Measurements from ENCODE around the gene MAL. TPM values are rescaled to one million over a fixed set of nuclear protein-coding genes. Genes with fewer than 3 reads are reported as not detected.

MAL gene
- total and polyA plus RNA-seq, 8 donors = 3.2 to 198 (median 26.9) TPM

DNA sequence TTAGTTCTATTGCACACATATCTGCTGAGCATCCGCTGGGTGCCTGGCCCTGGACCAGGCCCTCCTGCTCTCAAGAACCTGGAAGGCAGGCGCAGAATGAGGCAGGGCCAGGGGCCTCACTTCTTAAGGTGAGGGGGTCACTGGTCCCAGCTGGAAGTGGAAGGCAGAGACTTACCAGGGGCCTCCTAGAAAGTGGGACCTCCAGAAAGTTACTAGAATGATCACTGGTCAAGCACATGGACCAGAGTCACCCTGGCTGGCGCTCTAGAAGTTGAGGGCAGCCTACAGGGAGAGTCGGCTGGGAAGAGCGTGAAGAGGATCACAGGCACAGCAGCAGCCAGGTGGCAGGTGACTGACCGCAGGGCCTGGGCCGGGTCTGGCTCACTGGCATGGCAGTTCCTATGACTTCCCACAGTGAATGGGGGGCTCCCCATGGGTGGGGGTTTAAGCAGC, 26.1 kb upstream of the MAL start:
- Histone ChIP-seq H3K27ac (no peak overlapping the region), H3K4me3 (no peak overlapping the region), H3K4me1 (peaks cover 0 to 8% (median 3%) of the 10 kb centered on the region in 4 donors), H3K27me3 (peaks cover 0 to 56% (median 26%) of the 10 kb centered on the region in 3 donors), H3K36me3 (no peaks in the 10 kb centered on the region), H3K9me3 (no peaks in the 10 kb centered on the region)
- 91 to 97% (median 95%) methylated on average over 6 to 7 of the region's 7 CpGs for WGBS, 5 donors
- no peak for DNase-seq
- intact Hi-C loops (cut with DNase I; ENCODE audit: low total_unique reads) = no loop called here
- TF ChIP-seq POLR2A (IDR thresholded peaks at IDR 0.05) (no peak), POLR2AphosphoS5 (IDR thresholded peaks at IDR 0.05) (no peak), EP300 (IDR thresholded peaks at IDR 0.05) (no peak)
- TF ChIP-seq, protein P1, sequence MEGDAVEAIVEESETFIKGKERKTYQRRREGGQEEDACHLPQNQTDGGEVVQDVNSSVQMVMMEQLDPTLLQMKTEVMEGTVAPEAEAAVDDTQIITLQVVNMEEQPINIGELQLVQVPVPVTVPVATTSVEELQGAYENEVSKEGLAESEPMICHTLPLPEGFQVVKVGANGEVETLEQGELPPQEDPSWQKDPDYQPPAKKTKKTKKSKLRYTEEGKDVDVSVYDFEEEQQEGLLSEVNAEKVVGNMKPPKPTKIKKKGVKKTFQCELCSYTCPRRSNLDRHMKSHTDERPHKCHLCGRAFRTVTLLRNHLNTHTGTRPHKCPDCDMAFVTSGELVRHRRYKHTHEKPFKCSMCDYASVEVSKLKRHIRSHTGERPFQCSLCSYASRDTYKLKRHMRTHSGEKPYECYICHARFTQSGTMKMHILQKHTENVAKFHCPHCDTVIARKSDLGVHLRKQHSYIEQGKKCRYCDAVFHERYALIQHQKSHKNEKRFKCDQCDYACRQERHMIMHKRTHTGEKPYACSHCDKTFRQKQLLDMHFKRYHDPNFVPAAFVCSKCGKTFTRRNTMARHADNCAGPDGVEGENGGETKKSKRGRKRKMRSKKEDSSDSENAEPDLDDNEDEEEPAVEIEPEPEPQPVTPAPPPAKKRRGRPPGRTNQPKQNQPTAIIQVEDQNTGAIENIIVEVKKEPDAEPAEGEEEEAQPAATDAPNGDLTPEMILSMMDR (IDR thresholded peaks at IDR 0.05) = no peak

GRCh38 chr2:95001051-95001562, 24.4 kb upstream of the MAL start:
- Histone ChIP-seq H3K27me3 (peaks cover 0 to 49% (median 26%) of the 10 kb centered on the region in 3 donors), H3K4me3 (no peak overlapping the region), H3K27ac (no peak overlapping the region), H3K36me3 (no peaks in the 10 kb centered on the region), H3K9me3 (no peaks in the 10 kb centered on the region), H3K4me1 (peaks cover 0 to 8% (median 3%) of the 10 kb centered on the region in 4 donors)
- TF ChIP-seq EP300 (IDR thresholded peaks at IDR 0.05) (no peak), POLR2AphosphoS5 (IDR thresholded peaks at IDR 0.05) (no peak), POLR2A (IDR thresholded peaks at IDR 0.05) (no peak)
- TF ChIP-seq, protein P1 (IDR thresholded peaks at IDR 0.05) = no peak
- intact Hi-C loops (cut with DNase I; ENCODE audit: low total_unique reads) = no loop called here
- DNase-seq = no peak
- WGBS, 5 donors = 59 to 77% (median 75%) methylated on average over 4 to 5 of the region's 5 CpGs

- Histone ChIP-seq H3K36me3 (no peaks in the 10 kb centered on the region), H3K4me3 (no peak overlapping the region), H3K27me3 (peaks cover 0 to 43% (median 21%) of the 10 kb centered on the region in 3 donors), H3K4me1 (peaks cover 0 to 8% (median 3%) of the 10 kb centered on the region in 4 donors), H3K27ac (no peak overlapping the region), H3K9me3 (no peaks in the 10 kb centered on the region)
- 77 to 85% (median 82%) methylated on average over 2 of the region's 2 CpGs for WGBS, 5 donors
- TF ChIP-seq POLR2A (IDR thresholded peaks at IDR 0.05) = no peak
- TF ChIP-seq EP300 (IDR thresholded peaks at IDR 0.05) = no peak
- no peak for TF ChIP-seq POLR2AphosphoS5 (IDR thresholded peaks at IDR 0.05)
- TF ChIP-seq, protein P1 (IDR thresholded peaks at IDR 0.05) = no peak
- no peak for DNase-seq
- intact Hi-C loops (cut with DNase I; ENCODE audit: low total_unique reads) = no loop called here
Measured at GRCh38 chr2:95001701-95002100, 23.8 kb upstream of the MAL start.

DNA sequence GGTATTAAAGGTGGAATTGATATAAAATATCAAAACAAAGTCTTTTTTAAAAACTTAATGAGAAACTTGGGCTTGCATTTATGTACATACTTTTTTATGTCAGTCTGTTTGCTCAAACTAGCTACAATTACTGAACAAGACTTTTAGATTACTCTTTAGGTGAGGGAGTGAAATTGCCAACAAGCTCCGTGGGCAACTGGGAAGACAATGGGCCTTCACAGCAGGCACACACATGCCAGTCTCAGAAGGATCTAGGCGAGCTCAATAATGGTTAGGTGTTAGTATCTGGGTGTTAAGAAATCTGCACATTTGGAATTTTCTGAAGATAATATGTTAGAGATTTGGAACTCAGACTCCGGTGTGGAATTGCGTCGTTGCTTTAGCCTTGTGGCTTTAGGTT, 23.0 kb upstream of the MAL start:
- Histone ChIP-seq H3K27ac (no peak overlapping the region), H3K9me3 (no peaks in the 10 kb centered on the region), H3K27me3 (peaks cover 0 to 39% (median 21%) of the 10 kb centered on the region in 3 donors), H3K4me3 (no peak overlapping the region), H3K4me1 (peaks cover 0 to 9% (median 3%) of the 10 kb centered on the region in 4 donors), H3K36me3 (no peaks in the 10 kb centered on the region)
- intact Hi-C loops (cut with DNase I; ENCODE audit: low total_unique reads) = no loop called here
- DNase-seq = no peak
- no peak for TF ChIP-seq EP300 (IDR thresholded peaks at IDR 0.05)
- 54 to 80% (median 60%) methylated on average over 5 of the region's 5 CpGs for WGBS, 5 donors

GRCh38 chr2:95004287-95004686, 21.2 kb upstream of the MAL start:
- WGBS, 5 donors = 50 to 77% (median 70%) methylated on average over 3 to 5 of the region's 5 CpGs
- intact Hi-C loops (cut with DNase I; ENCODE audit: low total_unique reads) = no loop called here
- TF ChIP-seq POLR2AphosphoS5 (IDR thresholded peaks at IDR 0.05) (no peak), POLR2A (IDR thresholded peaks at IDR 0.05) (no peak), EP300 (IDR thresholded peaks at IDR 0.05) (no peak)
- TF ChIP-seq, protein P1 (IDR thresholded peaks at IDR 0.05) = no peak
- Histone ChIP-seq H3K27me3 (peaks cover 0 to 21% (median 3%) of the 10 kb centered on the region in 3 donors), H3K4me3 (no peak overlapping the region), H3K27ac (no peak overlapping the region), H3K36me3 (no peaks in the 10 kb centered on the region), H3K4me1 (peaks cover 0 to 5% (median 0%) of the 10 kb centered on the region in 4 donors), H3K9me3 (no peaks in the 10 kb centered on the region)
- DNase-seq = no peak

Data from stomach (tissue), 9 donors.